IMR-90 (cell line): ENCODE data around the gene TIAM1. TPM values are rescaled to one million over a fixed set of nuclear protein-coding genes. Genes with fewer than 3 reads are reported as not detected.

Experiments
- ATAC-seq: fragments of 200-7000 bp; cut with Tn5 transposase; 2 replicates; pipeline ENCODE4 v1.9.1; 2020; ENCODE audit warnings: low read depth, mild to moderate bottlenecking, moderate library complexity
- BruUV-seq: library from RNA; stranded (reverse); fragments of 400-500 nt; replicated peaks from 2 replicates; lab custom pipeline; 2021; lab: Mats Ljungman, UMichigan
- CTCF ChIA-PET: fragments of 300-600 bp; formaldehyde crosslinking; extraction: SDS; loops from one replicate; lab custom pipeline; 2021; ENCODE audit warnings: antibody characterized with exemption; lab: Yijun Ruan, JAX
- POLR2A ChIA-PET: fragments of 300-600 bp; sonication (Branson Sonifier 250); formaldehyde crosslinking; loops from one replicate; lab custom pipeline; 2022; ENCODE audit warnings: antibody characterized with exemption; ENCODE audit not compliant: unreplicated experiment; lab: Charles Lee
- DNase-seq: peaks from one replicate; pipeline ENCODE4 v3.0.0; 2013
- H2AFZ ChIP-seq: replicated peaks from 2 replicates; pipeline ENCODE3; 2013; ENCODE audit warnings: low read length, mild to moderate bottlenecking; ENCODE audit not compliant: poor library complexity
- H2AK5ac ChIP-seq: 2 replicates; pipeline ENCODE4 v1.6.1; 2013; ENCODE audit warnings: low read depth, low read length, inconsistent platforms
- H2AK9ac ChIP-seq: replicated peaks from 2 replicates; pipeline ENCODE3; 2013; ENCODE audit warnings: mild to moderate bottlenecking, low read depth, low read length, moderate library complexity; ENCODE audit not compliant: poor library complexity
- H2BK120ac ChIP-seq: 2 replicates; pipeline ENCODE4 v1.6.1; 2013; ENCODE audit warnings: low read depth, low read length, inconsistent platforms
- H2BK15ac ChIP-seq: 3 replicates; pipeline ENCODE4 v1.6.1; 2013; ENCODE audit warnings: low read depth, low read length, inconsistent platforms
- H2BK20ac ChIP-seq: 2 replicates; pipeline ENCODE4 v1.6.1; 2013; ENCODE audit warnings: low read depth, mild to moderate bottlenecking, inconsistent platforms, low read length, moderate library complexity
- H2BK5ac ChIP-seq: 2 replicates; pipeline ENCODE4 v1.6.1; 2013; ENCODE audit warnings: mild to moderate bottlenecking, low read depth, low read length, inconsistent platforms; ENCODE audit not compliant: poor library complexity, severe bottlenecking
- H3K14ac ChIP-seq: replicated peaks from 2 replicates; pipeline ENCODE4 v1.6.1; 2013; ENCODE audit warnings: low read depth, low read length, inconsistent platforms
- H3K18ac ChIP-seq: 2 replicates; pipeline ENCODE4 v1.6.1; 2013; ENCODE audit warnings: low read depth, low read length, control low read depth
- H3K23ac ChIP-seq: 2 replicates; pipeline ENCODE4 v1.6.1; 2013; ENCODE audit warnings: low read depth, low read length, inconsistent platforms
- H3K27ac ChIP-seq: 2 replicates; pipeline ENCODE4 v1.5.1; 2013; ENCODE audit warnings: mild to moderate bottlenecking, control low read depth, low read length; ENCODE audit not compliant: insufficient read depth
- H3K27me3 ChIP-seq: 2 replicates; pipeline ENCODE4 v1.6.1; 2013; ENCODE audit warnings: low read length; ENCODE audit not compliant: control insufficient read depth, insufficient read depth
- H3K36me3 ChIP-seq: 2 replicates; pipeline ENCODE4 v1.6.1; 2013; ENCODE audit warnings: low read length, mixed read lengths; ENCODE audit not compliant: control insufficient read depth, insufficient read depth
- H3K4ac ChIP-seq: 2 replicates; pipeline ENCODE4 v1.6.1; 2013; ENCODE audit warnings: low read depth, low read length, inconsistent platforms
- H3K4me1 ChIP-seq: 2 replicates; pipeline ENCODE4 v1.6.1; 2013; ENCODE audit warnings: low read length, mixed read lengths; ENCODE audit not compliant: control insufficient read depth, insufficient read depth
- H3K4me2 ChIP-seq: 2 replicates; pipeline ENCODE4 v1.6.1; 2013; ENCODE audit warnings: low read depth, mild to moderate bottlenecking, control low read depth, low read length, moderate library complexity
- H3K4me3 ChIP-seq: 2 replicates; pipeline ENCODE4 v1.5.1; 2013; ENCODE audit warnings: low read depth, mild to moderate bottlenecking, control low read depth, low read length, moderate library complexity; ENCODE audit not compliant: insufficient read depth
- H3K56ac ChIP-seq: 2 replicates; pipeline ENCODE4 v1.6.1; 2013; ENCODE audit warnings: low read length, inconsistent platforms; ENCODE audit not compliant: insufficient read depth; ENCODE audit errors: extremely low read depth
- H3K79me1 ChIP-seq, 2 experiments: 2 replicates each; pipeline ENCODE4 v1.6.1; 2013; ENCODE audit warnings: low read length in 2 of 2, inconsistent platforms in 1 of 2, low read depth in 1 of 2
- H3K9ac ChIP-seq: 2 replicates; pipeline ENCODE4 v1.6.1; 2013; ENCODE audit warnings: low read depth, low read length, control low read depth
- H3K9me1 ChIP-seq: 2 replicates; pipeline ENCODE4 v1.6.1; 2013; ENCODE audit warnings: low read length, inconsistent platforms; ENCODE audit not compliant: insufficient read depth
- H3K9me3 ChIP-seq: 2 replicates; pipeline ENCODE4 v1.6.1; 2013; ENCODE audit warnings: low read length; ENCODE audit not compliant: control insufficient read depth, insufficient read depth
- H4K20me1 ChIP-seq: 2 replicates; pipeline ENCODE4 v1.6.1; 2013; ENCODE audit warnings: low read length, inconsistent platforms; ENCODE audit not compliant: insufficient read depth
- H4K5ac ChIP-seq: 2 replicates; pipeline ENCODE4 v1.6.1; 2013; ENCODE audit warnings: mild to moderate bottlenecking, low read depth, low read length, control low read depth
- H4K8ac ChIP-seq, 2 experiments: 2 replicates each; pipeline ENCODE4 v1.6.1; 2013; ENCODE audit warnings: low read depth in 2 of 2, low read length in 2 of 2, control low read depth in 1 of 2, inconsistent platforms in 1 of 2
- H4K91ac ChIP-seq: 2 replicates; pipeline ENCODE4 v1.6.1; 2013; ENCODE audit warnings: low read depth, low read length, inconsistent platforms; ENCODE audit not compliant: insufficient read depth
- BHLHE40 ChIP-seq: fragments of 150-350 bp; IDR thresholded peaks from 2 replicates; pipeline ENCODE4 v1.6.1; 2016; ENCODE audit warnings: mild to moderate bottlenecking, low read depth, low read length
- CEBPB ChIP-seq: IDR thresholded peaks from 2 replicates; pipeline ENCODE4 v1.6.1; 2012; ENCODE audit warnings: low read depth, low read length, improper control_type of control experiment
- CHD1 ChIP-seq: IDR thresholded peaks from 2 replicates; pipeline ENCODE4 v1.6.1; 2012; ENCODE audit warnings: low read depth, low read length, improper control_type of control experiment
- CTCF ChIP-seq: conservative IDR thresholded peaks from 2 replicates; pipeline ENCODE4 v1.5.1; 2012; ENCODE audit warnings: mild to moderate bottlenecking, low read depth, low read length, improper control_type of control experiment
- FOS ChIP-seq: fragments of 150-350 bp; IDR thresholded peaks from 2 replicates; pipeline ENCODE4 v1.6.1; 2016; ENCODE audit warnings: low read depth, low read length
- MAFK ChIP-seq: IDR thresholded peaks from 2 replicates; pipeline ENCODE4 v1.6.1; 2012; ENCODE audit warnings: low read depth, low read length, improper control_type of control experiment
- MAZ ChIP-seq: IDR thresholded peaks from 2 replicates; pipeline ENCODE4 v1.6.1; 2012; ENCODE audit warnings: low read depth, mild to moderate bottlenecking, low read length, improper control_type of control experiment, moderate library complexity, borderline replicate concordance
- MXI1 ChIP-seq: IDR thresholded peaks from 2 replicates; pipeline ENCODE4 v1.6.1; 2012; ENCODE audit warnings: low read depth, mild to moderate bottlenecking, low read length, moderate library complexity, borderline replicate concordance
- NFE2L2 ChIP-seq: fragments of 150-350 bp; IDR thresholded peaks from 2 replicates; pipeline ENCODE4 v1.6.1; 2016; ENCODE audit warnings: low read depth, mild to moderate bottlenecking, low read length
- POLR2A ChIP-seq: IDR thresholded peaks from 2 replicates; pipeline ENCODE4 v1.6.1; 2012; ENCODE audit warnings: mild to moderate bottlenecking, low read depth, low read length
- RAD21 ChIP-seq: IDR thresholded peaks from 2 replicates; pipeline ENCODE4 v1.6.1; 2012; ENCODE audit warnings: low read length, improper control_type of control experiment
- RCOR1 ChIP-seq: IDR thresholded peaks from 2 replicates; pipeline ENCODE4 v1.6.1; 2012; ENCODE audit warnings: mild to moderate bottlenecking, low read length, improper control_type of control experiment; ENCODE audit not compliant: insufficient replicate concordance
- RFX5 ChIP-seq: IDR thresholded peaks from 2 replicates; pipeline ENCODE4 v1.8.0; 2012; ENCODE audit warnings: low read depth, mild to moderate bottlenecking, low read length, moderate library complexity
- SMC3 ChIP-seq: fragments of 150-350 bp; IDR thresholded peaks from 2 replicates; pipeline ENCODE4 v1.6.1; 2016; ENCODE audit warnings: low read depth, mild to moderate bottlenecking, antibody characterized with exemption, low read length, moderate library complexity
- WGBS, 2 experiments: methylation state at CpG; one replicate each; pipeline versions ENCODE4 v1.1.5 to v1.1.7; 2013; ENCODE audit warnings: missing lambda C conversion rate in 2 of 2; ENCODE audit not compliant: insufficient read length in 1 of 2; ENCODE audit errors: extremely low coverage in 2 of 2; 5-methylcytosine and 5-hydroxymethylcytosine counted together
- dilution Hi-C: fragments of 300-500 bp; cut with HindIII; formaldehyde crosslinking; loops from one replicate; pipeline ENCODE4 v1.14.3; 2018; ENCODE audit warnings: low sequenced_read_pairs; ENCODE audit not compliant: unreplicated experiment
- in situ Hi-C: fragments of 300-500 bp; cut with MboI; formaldehyde crosslinking; loops from 3 replicates; pipeline ENCODE4 v1.14.3; 2019; ENCODE audit warnings: low sequenced_read_pairs, inconsistent platforms, mixed read lengths
- intact Hi-C: fragments of 100-400 bp; cut with micrococcal nuclease; formaldehyde crosslinking; loops from 2 replicates; pipeline ENCODE4 v1.10.0; 2022
- polyA plus RNA-seq, 3 experiments: library from polyadenylated mRNA; depleted of rRNA; stranded (reverse); fragments of >200 nt; gene quantifications; 2 replicates each; pipeline ENCODE4 v1.2.3, GENCODE V29; 2012; ENCODE audit warnings: low replicate concordance in 1 of 3
- total RNA-seq: library from RNA; depleted of rRNA; stranded (reverse); fragments of >200 nt; gene quantifications from 2 replicates; pipeline ENCODE4 v1.2.3, GENCODE V29; 2012
- TF ChIP-seq, protein P1 (sequence below): fragments of 150-350 bp; IDR thresholded peaks from 2 replicates; pipeline ENCODE4 v1.6.1; 2017; ENCODE audit warnings: mild to moderate bottlenecking, antibody characterized with exemption, low read length, low read depth
- TF ChIP-seq, protein P2 (sequence below): fragments of 150-350 bp; IDR thresholded peaks from 2 replicates; pipeline ENCODE4 v1.6.1; 2016; ENCODE audit warnings: low read depth, mild to moderate bottlenecking, low read length, moderate library complexity, borderline replicate concordance

Gene TIAM1
- total and polyA plus RNA-seq, 2 of the 4 experiments (the other 2 are of a cell fraction): 2.9 to 9.3 TPM

DNA sequence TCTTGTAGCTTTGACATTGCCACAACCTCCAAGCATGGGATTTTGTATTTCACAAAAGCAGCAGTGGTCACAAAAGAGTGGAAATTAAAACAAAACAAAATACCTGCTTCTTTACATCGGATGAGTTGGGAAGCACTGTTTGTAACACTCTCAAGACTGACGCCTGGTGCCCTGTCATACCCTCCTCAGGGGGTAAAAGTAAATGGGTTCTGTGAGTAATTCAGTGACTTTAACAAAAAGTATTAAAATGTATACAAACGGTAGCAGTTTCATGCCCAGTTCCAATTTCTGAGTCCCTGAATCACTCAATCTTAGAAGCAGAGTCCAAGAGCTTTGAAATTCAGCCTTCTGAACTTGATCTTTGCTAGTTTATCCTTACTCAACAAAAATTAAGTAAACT, 152.5 kb downstream of the TIAM1 start:
- Histone ChIP-seq H3K14ac (no peak overlapping the region), H3K27ac (no peak overlapping the region), H3K18ac (no peak overlapping the region), H2AK9ac (no peak overlapping the region), H3K4me1 (peaks cover 2% of the 10 kb centered on the region; the same call in 1 of the 2 replicates), H3K9ac (no peak overlapping the region), H3K79me1 (no peaks in the 10 kb centered on the region), H4K20me1 (no peaks in the 10 kb centered on the region), H2BK120ac (no peak overlapping the region), H4K5ac (no peak overlapping the region), H4K91ac (no peak overlapping the region), H2BK20ac (no peak overlapping the region), H3K4ac (no peak overlapping the region), H3K27me3 (no peaks in the 10 kb centered on the region), H3K9me1 (no peaks in the 10 kb centered on the region), H4K8ac (no peak overlapping the region), H3K36me3 (no peaks in the 10 kb centered on the region), H2AK5ac (no peak overlapping the region), H2BK15ac (no peak overlapping the region), H3K4me3 (no peak overlapping the region), H2BK5ac (no peak overlapping the region), H3K9me3 (no peaks in the 10 kb centered on the region), H2AFZ (no peak overlapping the region), H3K23ac (no peak overlapping the region), H3K4me2 (no peak overlapping the region), H3K56ac (no peak overlapping the region)
- intact Hi-C loops: no loop called here
- ATAC-seq: no peak; the same call in none of the 2 replicates
- no CpG with 5 or more reads among the region's 3 CpGs for WGBS, 2 experiments
- in situ Hi-C loops: no loop called here
- no TSS peak for BruUV-seq
- CTCF ChIA-PET: interaction anchor here (1.0 to 1.1 kb wide), 2 partner anchors 11 to 389 kb away, joined by 3 to 6 read pairs; no protein-coding TSS in a partner anchor
- POLR2A ChIA-PET: no interaction called here
- TF ChIP-seq SMC3: no peak
- no peak for TF ChIP-seq RAD21
- TF ChIP-seq, protein P1, sequence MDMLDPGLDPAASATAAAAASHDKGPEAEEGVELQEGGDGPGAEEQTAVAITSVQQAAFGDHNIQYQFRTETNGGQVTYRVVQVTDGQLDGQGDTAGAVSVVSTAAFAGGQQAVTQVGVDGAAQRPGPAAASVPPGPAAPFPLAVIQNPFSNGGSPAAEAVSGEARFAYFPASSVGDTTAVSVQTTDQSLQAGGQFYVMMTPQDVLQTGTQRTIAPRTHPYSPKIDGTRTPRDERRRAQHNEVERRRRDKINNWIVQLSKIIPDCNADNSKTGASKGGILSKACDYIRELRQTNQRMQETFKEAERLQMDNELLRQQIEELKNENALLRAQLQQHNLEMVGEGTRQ: no peak
- no peak for TF ChIP-seq CHD1
- TF ChIP-seq, protein P2, sequence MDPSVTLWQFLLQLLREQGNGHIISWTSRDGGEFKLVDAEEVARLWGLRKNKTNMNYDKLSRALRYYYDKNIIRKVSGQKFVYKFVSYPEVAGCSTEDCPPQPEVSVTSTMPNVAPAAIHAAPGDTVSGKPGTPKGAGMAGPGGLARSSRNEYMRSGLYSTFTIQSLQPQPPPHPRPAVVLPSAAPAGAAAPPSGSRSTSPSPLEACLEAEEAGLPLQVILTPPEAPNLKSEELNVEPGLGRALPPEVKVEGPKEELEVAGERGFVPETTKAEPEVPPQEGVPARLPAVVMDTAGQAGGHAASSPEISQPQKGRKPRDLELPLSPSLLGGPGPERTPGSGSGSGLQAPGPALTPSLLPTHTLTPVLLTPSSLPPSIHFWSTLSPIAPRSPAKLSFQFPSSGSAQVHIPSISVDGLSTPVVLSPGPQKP: no peak
- TF ChIP-seq RCOR1: no peak
- no peak for TF ChIP-seq CEBPB
- no peak for TF ChIP-seq CTCF
- TF ChIP-seq RFX5: no peak
- TF ChIP-seq MAFK: no peak
- no peak for TF ChIP-seq FOS
- no peak for TF ChIP-seq MAZ
- TF ChIP-seq BHLHE40: no peak
- no peak for TF ChIP-seq NFE2L2
- TF ChIP-seq POLR2A: no peak
- TF ChIP-seq MXI1: no peak
- peak; percentile 6 for DNase-seq
- dilution Hi-C loops: no loop called here
